ENCODE data around the gene ZFAND2B. TPM values are rescaled to one million over a fixed set of nuclear protein-coding genes. Genes with fewer than 3 reads are reported as not detected.

The ZFAND2B gene
- total and polyA plus RNA-seq, 2 donors from 2014 or later = 44.8 to 72.6 TPM

GRCh38 chr2:219249203-219249980, 42.8 kb downstream of the ZFAND2B start:
- H3K27me3 ChIP-seq (ENCODE audit: control insufficient read depth, insufficient read depth, low read length) = peaks cover 3% of the 10 kb centered on the region
- DNase-seq (peak; percentile 75 to 93 (median 89)), FAIRE-seq (no peak)
- H3K27ac ChIP-seq (ENCODE audit: low read depth in 2 of 2, low read length in 2 of 2) = peak overlapping the region; percentile 87 to 99
- peak overlapping the region in 2 of 3 donors; percentile 33 to 38 for H3K9ac ChIP-seq (ENCODE audit: low read length in 3 of 3)
- intact Hi-C loops (cut with DNase I) = no loop called here
- H3K4me3 ChIP-seq (ENCODE audit: low read length in 3 of 3) = peak overlapping the region in 2 of 3 donors; percentile 15 to 20
- peaks cover 2 to 12% (median 3%) of the 10 kb centered on the region in 3 donors for H3K36me3 ChIP-seq (ENCODE audit: control insufficient read depth in 2 of 3, insufficient read depth in 3 of 3, low read length in 3 of 3)
- TF ChIP-seq CTCF (IDR thresholded peaks at IDR 0.05; ENCODE audit: borderline replicate concordance, extremely low read depth, insufficient read depth) = no peak
- peaks cover 6 to 76% (median 53%) of the 10 kb centered on the region in 3 donors for H3K4me1 ChIP-seq (ENCODE audit: control insufficient read depth in 2 of 3, insufficient read depth in 2 of 3, low read depth in 1 of 3, low read length in 3 of 3)
- no peaks in the 10 kb centered on the region for H3K9me3 ChIP-seq (ENCODE audit: control insufficient read depth in 2 of 3, insufficient read depth in 1 of 3, low read length in 3 of 3)

- peak overlapping the region in 1 of 3 donors; percentile 15 for H3K4me3 ChIP-seq (ENCODE audit: low read length in 3 of 3)
- no peaks in the 10 kb centered on the region for H3K9me3 ChIP-seq (ENCODE audit: control insufficient read depth in 2 of 3, insufficient read depth in 1 of 3, low read length in 3 of 3)
- intact Hi-C loops (cut with DNase I) = no loop called here
- TF ChIP-seq CTCF (IDR thresholded peaks at IDR 0.05; ENCODE audit: borderline replicate concordance, extremely low read depth, insufficient read depth) = no peak
- DNase-seq (peak in 1 of 5 donors; percentile 77), FAIRE-seq (no peak)
- peak overlapping the region; percentile 87 to 99 for H3K27ac ChIP-seq (ENCODE audit: low read depth in 2 of 2, low read length in 2 of 2)
- peaks cover 2 to 12% (median 3%) of the 10 kb centered on the region in 3 donors for H3K36me3 ChIP-seq (ENCODE audit: control insufficient read depth in 2 of 3, insufficient read depth in 3 of 3, low read length in 3 of 3)
- peak overlapping the region in 1 of 3 donors; percentile 38 for H3K9ac ChIP-seq (ENCODE audit: low read length in 3 of 3)
- peaks cover 6 to 73% (median 51%) of the 10 kb centered on the region in 3 donors for H3K4me1 ChIP-seq (ENCODE audit: control insufficient read depth in 2 of 3, insufficient read depth in 2 of 3, low read depth in 1 of 3, low read length in 3 of 3)
- peaks cover 9% of the 10 kb centered on the region for H3K27me3 ChIP-seq (ENCODE audit: control insufficient read depth, insufficient read depth, low read length)
These were observed 43.6 kb downstream of the ZFAND2B start for GRCh38 chr2:219250049-219250781.

GRCh38 chr2:219251656-219252055, 45.1 kb downstream of the ZFAND2B start:
- peak overlapping the region in 2 of 3 donors; percentile 13 to 68 for H3K9ac ChIP-seq (ENCODE audit: low read length in 3 of 3)
- H3K4me3 ChIP-seq (ENCODE audit: low read length in 3 of 3) = peak overlapping the region in 2 of 3 donors; percentile 12 to 93
- H3K4me1 ChIP-seq (ENCODE audit: control insufficient read depth in 2 of 3, insufficient read depth in 2 of 3, low read depth in 1 of 3, low read length in 3 of 3) = peaks cover 3 to 61% (median 47%) of the 10 kb centered on the region in 3 donors
- H3K27me3 ChIP-seq (ENCODE audit: control insufficient read depth, insufficient read depth, low read length) = peaks cover 15% of the 10 kb centered on the region
- FAIRE-seq = no peak
- H3K36me3 ChIP-seq (ENCODE audit: control insufficient read depth in 2 of 3, insufficient read depth in 3 of 3, low read length in 3 of 3) = peaks cover 2 to 12% (median 3%) of the 10 kb centered on the region in 3 donors
- intact Hi-C loops (cut with DNase I) = no loop called here
- no peaks in the 10 kb centered on the region for H3K9me3 ChIP-seq (ENCODE audit: control insufficient read depth in 2 of 3, insufficient read depth in 1 of 3, low read length in 3 of 3)
- H3K27ac ChIP-seq (ENCODE audit: low read depth in 2 of 2, low read length in 2 of 2) = peak overlapping the region; percentile 81 to 85
- no peak for TF ChIP-seq CTCF (IDR thresholded peaks at IDR 0.05; ENCODE audit: borderline replicate concordance, extremely low read depth, insufficient read depth)
- peak in 1 of 5 donors; percentile 22 for DNase-seq
